ENCODE measurements around the gene SLC7A5.
"Not testable (repeated sequence)": the region's sequence is repeated elsewhere in the genome, so short reads cannot be mapped to it uniquely, and the experiment has no call there.

Gene SLC7A5

GRCh38 chr16:87860553-87861299 is 8.6 kb downstream of the SLC7A5 start:
- no peak for FAIRE-seq

GRCh38 chr16:87858151-87858993 is 10.9 kb downstream of the SLC7A5 start:
- not testable (repeated sequence) for FAIRE-seq

GRCh38 chr16:87856791-87857228 is 12.5 kb downstream of the SLC7A5 start:
- no peak for FAIRE-seq

GRCh38 chr16:87855852-87856715 is 13.2 kb downstream of the SLC7A5 start:
- no peak for FAIRE-seq

GRCh38 chr16:87854907-87855683 is 14.2 kb downstream of the SLC7A5 start:
- FAIRE-seq: no peak

- FAIRE-seq: no peak
Measured at GRCh38 chr16:87854053-87854906, 15.0 kb downstream of the SLC7A5 start.

- no peak for FAIRE-seq
Measured at GRCh38 chr16:87853411-87854052, 15.8 kb downstream of the SLC7A5 start.

GRCh38 chr16:87851601-87852000 is 17.7 kb downstream of the SLC7A5 start:
- no peak for FAIRE-seq

GRCh38 chr16:87851141-87851587 is 18.1 kb downstream of the SLC7A5 start:
- no peak for FAIRE-seq

GRCh38 chr16:87850009-87851006 is 19.0 kb downstream of the SLC7A5 start:
- no peak for FAIRE-seq

GRCh38 chr16:87849419-87850008 is 19.8 kb downstream of the SLC7A5 start:
- no peak for FAIRE-seq

- no peak for FAIRE-seq
Measured at GRCh38 chr16:87848676-87849345, 20.5 kb downstream of the SLC7A5 start.

- no peak for FAIRE-seq
Measured at GRCh38 chr16:87847785-87848675, 21.3 kb downstream of the SLC7A5 start.

- FAIRE-seq: no peak
Measured at GRCh38 chr16:87847467-87847784, 21.9 kb downstream of the SLC7A5 start.

- no peak for FAIRE-seq
Measured at GRCh38 chr16:87846705-87847466, 22.4 kb downstream of the SLC7A5 start.

- no peak for FAIRE-seq
Measured at GRCh38 chr16:87845807-87846619, 23.3 kb downstream of the SLC7A5 start.
